RWPE1 (cell line): ENCODE measurements around the gene MGAT5.
A peak's percentile ranks its signal among the peaks of the same experiment; 100 is the strongest.

Experiments
- CTCF ChIA-PET: fragments of 350-600 bp; sonication (Branson Sonifier 250); formaldehyde crosslinking; extraction: SDS; loops from one replicate; lab custom pipeline; 2021; lab: Yijun Ruan, JAX
- POLR2A ChIA-PET: fragments of 400-600 bp; formaldehyde crosslinking; extraction: SDS; loops from one replicate; lab custom pipeline; 2020; ENCODE audit warnings: antibody characterized with exemption; ENCODE audit not compliant: low non-redundant PET; lab: Yijun Ruan, JAX
- DNase-seq: peaks from one replicate; pipeline ENCODE4 v3.0.0; 2012; ENCODE audit warnings: low spot score
- H3K27ac ChIP-seq: fragments of 450-650 bp; 2 replicates; pipeline ENCODE4 v1.5.1; 2017
- TF ChIP-seq, protein P1 (sequence below): fragments of 450-650 bp; conservative IDR thresholded peaks from 2 replicates; pipeline ENCODE4 v1.5.1; 2017; ENCODE audit warnings: low read depth, mild to moderate bottlenecking

The MGAT5 gene

DNA sequence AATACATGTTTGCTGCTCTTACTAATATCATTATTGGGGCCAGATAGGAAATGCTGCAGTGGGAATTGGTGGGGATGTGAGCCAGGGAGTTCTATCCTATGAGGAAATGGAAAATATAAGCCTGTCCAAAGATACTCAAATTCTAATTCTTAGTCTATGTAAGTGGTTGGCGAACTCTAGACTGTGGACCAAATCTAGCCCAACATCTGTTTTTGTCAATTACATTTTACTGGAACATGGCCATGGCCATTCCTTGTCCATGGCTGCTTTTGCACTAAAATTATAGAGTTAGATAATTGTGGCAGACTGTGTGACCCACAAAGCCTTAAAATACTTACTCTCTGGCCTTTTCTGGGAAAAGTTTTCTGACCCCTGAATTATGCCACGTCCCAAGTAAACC lies 113.3 kb downstream of the MGAT5 start:
- TF ChIP-seq, protein P1, sequence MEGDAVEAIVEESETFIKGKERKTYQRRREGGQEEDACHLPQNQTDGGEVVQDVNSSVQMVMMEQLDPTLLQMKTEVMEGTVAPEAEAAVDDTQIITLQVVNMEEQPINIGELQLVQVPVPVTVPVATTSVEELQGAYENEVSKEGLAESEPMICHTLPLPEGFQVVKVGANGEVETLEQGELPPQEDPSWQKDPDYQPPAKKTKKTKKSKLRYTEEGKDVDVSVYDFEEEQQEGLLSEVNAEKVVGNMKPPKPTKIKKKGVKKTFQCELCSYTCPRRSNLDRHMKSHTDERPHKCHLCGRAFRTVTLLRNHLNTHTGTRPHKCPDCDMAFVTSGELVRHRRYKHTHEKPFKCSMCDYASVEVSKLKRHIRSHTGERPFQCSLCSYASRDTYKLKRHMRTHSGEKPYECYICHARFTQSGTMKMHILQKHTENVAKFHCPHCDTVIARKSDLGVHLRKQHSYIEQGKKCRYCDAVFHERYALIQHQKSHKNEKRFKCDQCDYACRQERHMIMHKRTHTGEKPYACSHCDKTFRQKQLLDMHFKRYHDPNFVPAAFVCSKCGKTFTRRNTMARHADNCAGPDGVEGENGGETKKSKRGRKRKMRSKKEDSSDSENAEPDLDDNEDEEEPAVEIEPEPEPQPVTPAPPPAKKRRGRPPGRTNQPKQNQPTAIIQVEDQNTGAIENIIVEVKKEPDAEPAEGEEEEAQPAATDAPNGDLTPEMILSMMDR = no peak
- DNase-seq = no peak
- CTCF ChIA-PET = no interaction called here
- POLR2A ChIA-PET = no interaction called here
- no peak overlapping the region for H3K27ac ChIP-seq

DNA sequence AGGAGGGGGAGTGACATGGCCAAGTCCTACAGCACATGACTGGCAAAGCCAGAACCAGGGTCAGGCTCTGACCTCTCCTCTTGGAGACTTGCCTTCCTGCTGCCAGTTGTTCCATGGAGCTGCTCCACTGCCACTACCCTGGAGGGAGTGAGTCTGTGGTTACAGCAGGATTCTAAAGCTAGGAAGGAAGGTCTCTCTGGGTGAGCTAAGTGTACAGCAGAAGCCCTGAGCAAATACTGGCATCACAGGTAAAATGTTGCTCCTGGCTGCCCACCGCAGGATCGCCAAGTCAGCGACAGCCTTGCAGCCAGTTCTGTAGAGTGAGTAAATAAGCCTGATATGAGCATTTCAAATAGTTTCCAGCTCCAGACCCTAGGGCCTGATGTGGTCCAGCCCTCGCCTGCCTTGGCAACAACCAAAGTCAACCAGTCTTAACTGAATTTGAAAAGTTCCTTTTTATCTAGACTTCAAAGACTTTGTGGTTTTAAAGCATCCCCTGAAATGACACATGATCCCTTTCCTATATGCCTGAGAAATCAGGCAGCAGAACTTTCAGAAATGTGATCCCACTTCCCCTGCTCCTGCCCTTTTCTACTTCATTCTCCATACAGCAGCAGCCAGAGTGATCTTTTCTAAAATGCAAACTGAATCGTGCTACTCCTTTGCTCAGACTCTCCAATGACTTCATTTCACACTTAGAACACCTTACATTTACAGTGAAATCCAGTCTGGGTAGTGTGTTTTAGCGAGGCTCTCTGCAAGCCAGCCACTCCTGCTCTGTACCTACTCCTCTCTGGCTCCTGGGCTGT lies 114.3 kb downstream of the MGAT5 start:
- DNase-seq = no peak
- TF ChIP-seq, protein P1 = no peak
- H3K27ac ChIP-seq = no peak overlapping the region
- CTCF ChIA-PET = no interaction called here
- POLR2A ChIA-PET = no interaction called here

DNA sequence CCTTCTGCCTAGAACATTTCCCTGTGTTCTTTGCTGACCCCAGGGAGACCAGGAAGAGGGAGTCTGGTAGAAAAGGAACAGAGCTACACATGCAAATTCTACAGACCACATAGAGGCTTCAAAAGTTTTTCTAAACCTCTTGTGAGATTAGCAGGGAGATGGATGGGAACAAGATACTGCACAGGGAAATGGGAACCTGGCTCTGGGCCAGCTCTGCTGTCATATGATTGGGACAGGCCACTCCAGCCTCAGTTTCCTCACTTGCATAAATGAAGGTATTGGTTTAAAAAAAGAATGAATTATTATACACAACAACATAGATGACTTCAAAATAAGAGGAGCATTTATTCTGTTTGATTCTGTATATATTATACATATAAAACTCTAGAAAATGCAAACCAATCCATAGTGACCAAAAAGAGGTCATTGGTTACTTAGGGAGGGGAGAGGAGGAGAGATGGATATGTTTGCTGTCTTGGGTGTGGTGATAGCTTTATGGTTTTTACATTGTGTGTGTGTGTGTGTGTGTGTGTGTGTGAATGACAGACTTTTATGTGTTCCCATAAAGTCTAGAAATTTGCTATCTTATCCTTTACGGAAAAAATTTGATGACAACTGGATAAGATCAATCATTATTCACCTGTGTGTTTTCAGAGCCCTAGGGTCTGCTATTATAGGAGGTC lies 115.5 kb downstream of the MGAT5 start:
- CTCF ChIA-PET = no interaction called here
- TF ChIP-seq, protein P1 = no peak
- no peak overlapping the region for H3K27ac ChIP-seq
- POLR2A ChIA-PET = no interaction called here
- no peak for DNase-seq

DNA sequence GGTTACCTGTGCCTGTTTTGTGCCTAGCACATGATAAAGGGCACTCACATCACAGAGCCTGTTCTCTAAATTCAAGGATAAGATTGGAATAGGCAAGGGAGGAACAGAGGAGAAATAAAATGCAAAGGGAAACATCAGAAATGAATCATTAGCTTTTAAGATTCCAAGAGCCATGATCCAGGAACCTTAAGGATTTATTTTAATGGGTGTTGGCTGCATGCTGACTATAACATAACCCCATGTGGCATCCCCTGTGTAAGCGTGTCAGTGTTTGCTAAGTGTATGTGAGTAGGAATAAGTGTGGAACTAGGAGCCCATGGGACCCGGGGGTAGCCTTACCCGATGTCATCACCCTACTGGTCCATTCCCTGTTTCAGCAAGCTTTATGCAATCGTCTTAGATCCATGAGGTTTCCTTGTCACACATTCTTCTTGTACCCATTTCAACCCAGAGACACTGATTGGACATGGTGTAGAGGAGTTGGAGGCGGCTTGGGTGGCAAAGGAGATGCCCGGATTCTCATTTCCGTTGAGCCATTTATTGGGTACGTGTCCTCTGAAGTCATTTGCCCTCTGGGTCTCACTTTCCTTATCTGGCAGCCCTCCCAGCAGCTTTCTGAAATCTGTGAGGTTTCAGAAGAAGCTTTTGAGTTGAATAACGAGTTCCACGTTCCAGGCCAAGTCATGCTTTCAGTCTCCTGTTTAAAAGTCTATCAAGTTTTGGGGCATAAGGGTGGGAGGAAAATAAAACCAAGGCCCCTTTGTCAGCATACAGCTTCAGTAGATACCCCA lies 117.0 kb downstream of the MGAT5 start:
- ChIA-PET CTCF (no interaction called here), POLR2A (no interaction called here)
- TF ChIP-seq, protein P1 = no peak
- no peak for DNase-seq
- H3K27ac ChIP-seq = no peak overlapping the region

DNA sequence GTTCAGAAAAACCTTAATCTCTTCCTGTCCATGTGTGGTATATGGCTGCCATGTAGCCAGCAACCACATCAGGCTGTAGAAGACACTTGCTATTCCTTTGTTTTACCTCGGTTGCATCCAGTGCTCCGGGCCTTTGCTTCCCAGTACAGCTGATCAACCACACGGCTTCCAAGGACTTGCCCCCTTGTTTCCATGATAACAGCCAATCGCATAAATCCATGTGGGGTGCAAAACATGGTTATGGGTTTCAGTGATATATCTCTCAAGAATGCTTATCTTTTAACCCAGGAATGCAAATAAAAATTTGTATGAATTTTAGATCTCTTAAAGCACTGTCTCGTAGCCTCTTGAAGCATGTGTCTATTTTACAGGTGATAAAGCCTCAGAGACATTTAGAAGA lies 118.3 kb downstream of the MGAT5 start:
- ChIA-PET CTCF (interaction anchor here (0.6 kb wide), 1 partner anchor 261 kb away, joined by 3 read pairs; no protein-coding TSS in a partner anchor), POLR2A (interaction anchor here (0.7 kb wide), 1 partner anchor 56 kb away, joined by 6 read pairs; no protein-coding TSS in a partner anchor)
- no peak for DNase-seq
- no peak overlapping the region for H3K27ac ChIP-seq
- TF ChIP-seq, protein P1 = no peak

DNA sequence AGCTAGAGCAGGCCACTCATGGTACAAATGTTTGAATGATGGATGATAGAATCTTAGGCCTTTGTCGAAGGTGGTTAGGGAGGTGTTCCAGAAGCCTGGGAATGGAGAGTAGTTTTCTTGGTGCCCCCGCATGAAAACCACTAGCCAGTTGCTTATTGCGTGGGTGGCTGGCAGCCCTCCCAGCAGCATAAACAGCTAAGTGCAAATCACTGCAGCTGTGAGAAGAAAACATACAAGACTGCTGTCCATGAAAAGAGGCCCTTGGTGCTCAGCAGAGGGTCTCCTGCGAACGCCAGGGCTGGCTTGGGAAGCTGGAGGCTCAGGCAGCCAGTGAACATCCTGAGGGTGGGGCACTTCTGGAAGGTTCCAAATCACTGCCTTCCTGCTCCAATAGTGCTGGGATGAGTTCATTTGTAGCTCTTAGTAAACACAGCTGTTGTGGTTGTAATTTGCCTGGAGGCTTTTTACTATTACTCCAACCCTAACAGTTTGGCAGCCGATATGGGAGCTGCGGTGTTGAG lies 118.8 kb downstream of the MGAT5 start:
- CTCF ChIA-PET = interaction anchor here (0.6 kb wide), 2 partner anchors 40 to 262 kb away, joined by 3 read pairs; no protein-coding TSS in a partner anchor
- DNase-seq = peak; percentile 25
- H3K27ac ChIP-seq = no peak overlapping the region
- POLR2A ChIA-PET = no interaction called here
- TF ChIP-seq, protein P1 = no peak
